Ishikawa (cell line): ENCODE results near the gene RPTOR.

Experiments used
- CEBPB ChIP-seq: IDR thresholded peaks from 2 replicates; pipeline ENCODE4 v1.6.1; 2012
- CREB1 ChIP-seq: IDR thresholded peaks from 2 replicates; pipeline ENCODE4 v1.6.1; 2012; ENCODE audit warnings: low read depth
- EGR1 ChIP-seq: IDR thresholded peaks from 2 replicates; pipeline ENCODE4 v1.6.1; 2012
- EP300 ChIP-seq: IDR thresholded peaks from 2 replicates; pipeline ENCODE4 v1.6.1; 2012; ENCODE audit warnings: borderline replicate concordance
- FOXM1 ChIP-seq: IDR thresholded peaks from 2 replicates; pipeline ENCODE4 v1.6.1; 2012; ENCODE audit warnings: low read depth, borderline replicate concordance
- MAX ChIP-seq: IDR thresholded peaks from 2 replicates; pipeline ENCODE4 v1.6.1; 2012
- NFIC ChIP-seq: IDR thresholded peaks from 2 replicates; pipeline ENCODE4 v1.6.1; 2012
- RAD21 ChIP-seq: IDR thresholded peaks from 2 replicates; pipeline ENCODE4 v1.6.1; 2012; ENCODE audit warnings: low read depth
- TAF1 ChIP-seq: IDR thresholded peaks from 2 replicates; pipeline ENCODE4 v1.6.1; 2012; ENCODE audit warnings: low read depth, mild to moderate bottlenecking
- TCF12 ChIP-seq: IDR thresholded peaks from 2 replicates; pipeline ENCODE4 v1.6.1; 2012; ENCODE audit warnings: low read depth
- TEAD4 ChIP-seq: IDR thresholded peaks from 2 replicates; pipeline ENCODE4 v1.6.1; 2012
- USF1 ChIP-seq: IDR thresholded peaks from 2 replicates; pipeline ENCODE4 v1.6.1; 2012
- YY1 ChIP-seq: IDR thresholded peaks from 2 replicates; pipeline ENCODE4 v1.6.1; 2012; ENCODE audit warnings: low read depth
- ZBTB7A ChIP-seq: IDR thresholded peaks from 2 replicates; pipeline ENCODE4 v1.6.1; 2012; ENCODE audit warnings: low read depth
- TF ChIP-seq, protein P1 (sequence below): IDR thresholded peaks from 2 replicates; pipeline ENCODE4 v1.6.1; 2012; ENCODE audit warnings: low read depth, mild to moderate bottlenecking

The RPTOR gene

GRCh38 chr17:80646328-80646727 lies 101.7 kb downstream of the RPTOR start:
- TF ChIP-seq EP300 (no peak), USF1 (no peak), NFIC (no peak), TCF12 (no peak), YY1 (no peak), TAF1 (no peak), ZBTB7A (no peak)

GRCh38 chr17:80647746-80648145 lies 103.1 kb downstream of the RPTOR start:
- TF ChIP-seq, protein P1, sequence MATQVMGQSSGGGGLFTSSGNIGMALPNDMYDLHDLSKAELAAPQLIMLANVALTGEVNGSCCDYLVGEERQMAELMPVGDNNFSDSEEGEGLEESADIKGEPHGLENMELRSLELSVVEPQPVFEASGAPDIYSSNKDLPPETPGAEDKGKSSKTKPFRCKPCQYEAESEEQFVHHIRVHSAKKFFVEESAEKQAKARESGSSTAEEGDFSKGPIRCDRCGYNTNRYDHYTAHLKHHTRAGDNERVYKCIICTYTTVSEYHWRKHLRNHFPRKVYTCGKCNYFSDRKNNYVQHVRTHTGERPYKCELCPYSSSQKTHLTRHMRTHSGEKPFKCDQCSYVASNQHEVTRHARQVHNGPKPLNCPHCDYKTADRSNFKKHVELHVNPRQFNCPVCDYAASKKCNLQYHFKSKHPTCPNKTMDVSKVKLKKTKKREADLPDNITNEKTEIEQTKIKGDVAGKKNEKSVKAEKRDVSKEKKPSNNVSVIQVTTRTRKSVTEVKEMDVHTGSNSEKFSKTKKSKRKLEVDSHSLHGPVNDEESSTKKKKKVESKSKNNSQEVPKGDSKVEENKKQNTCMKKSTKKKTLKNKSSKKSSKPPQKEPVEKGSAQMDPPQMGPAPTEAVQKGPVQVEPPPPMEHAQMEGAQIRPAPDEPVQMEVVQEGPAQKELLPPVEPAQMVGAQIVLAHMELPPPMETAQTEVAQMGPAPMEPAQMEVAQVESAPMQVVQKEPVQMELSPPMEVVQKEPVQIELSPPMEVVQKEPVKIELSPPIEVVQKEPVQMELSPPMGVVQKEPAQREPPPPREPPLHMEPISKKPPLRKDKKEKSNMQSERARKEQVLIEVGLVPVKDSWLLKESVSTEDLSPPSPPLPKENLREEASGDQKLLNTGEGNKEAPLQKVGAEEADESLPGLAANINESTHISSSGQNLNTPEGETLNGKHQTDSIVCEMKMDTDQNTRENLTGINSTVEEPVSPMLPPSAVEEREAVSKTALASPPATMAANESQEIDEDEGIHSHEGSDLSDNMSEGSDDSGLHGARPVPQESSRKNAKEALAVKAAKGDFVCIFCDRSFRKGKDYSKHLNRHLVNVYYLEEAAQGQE, result no peak
- TF ChIP-seq EGR1 (no peak), EP300 (no peak), FOXM1 (no peak), TAF1 (no peak), RAD21 (no peak)

DNA sequence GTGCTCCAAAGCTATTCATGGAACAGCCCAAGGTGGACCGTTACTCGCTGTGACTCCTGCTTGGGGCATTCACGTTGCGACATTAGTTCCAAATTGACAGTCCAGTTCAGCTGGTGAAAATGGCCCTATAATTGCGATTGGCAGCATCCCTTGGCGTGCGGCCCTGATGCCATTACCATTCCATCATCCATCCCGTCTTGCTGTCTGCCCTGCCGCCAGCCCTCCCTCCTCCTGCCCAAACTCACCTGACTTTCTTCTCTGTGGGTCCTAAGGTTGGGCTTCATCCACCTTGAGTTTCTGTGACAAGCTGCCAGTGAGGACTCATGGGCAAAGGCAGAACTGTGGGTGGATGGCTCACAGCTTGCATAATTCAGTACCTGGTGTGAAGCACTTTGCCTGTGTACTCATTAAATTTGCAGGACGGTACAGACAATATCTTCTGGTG lies 104.6 kb downstream of the RPTOR start:
- TF ChIP-seq FOXM1 (no peak), TAF1 (no peak), TEAD4 (no peak), RAD21 (no peak), YY1 (no peak), CEBPB (no peak), ZBTB7A (no peak), EGR1 (no peak), TCF12 (no peak), MAX (no peak), NFIC (no peak), EP300 (no peak), USF1 (no peak), CREB1 (no peak)
- TF ChIP-seq, protein P1, result no peak

DNA sequence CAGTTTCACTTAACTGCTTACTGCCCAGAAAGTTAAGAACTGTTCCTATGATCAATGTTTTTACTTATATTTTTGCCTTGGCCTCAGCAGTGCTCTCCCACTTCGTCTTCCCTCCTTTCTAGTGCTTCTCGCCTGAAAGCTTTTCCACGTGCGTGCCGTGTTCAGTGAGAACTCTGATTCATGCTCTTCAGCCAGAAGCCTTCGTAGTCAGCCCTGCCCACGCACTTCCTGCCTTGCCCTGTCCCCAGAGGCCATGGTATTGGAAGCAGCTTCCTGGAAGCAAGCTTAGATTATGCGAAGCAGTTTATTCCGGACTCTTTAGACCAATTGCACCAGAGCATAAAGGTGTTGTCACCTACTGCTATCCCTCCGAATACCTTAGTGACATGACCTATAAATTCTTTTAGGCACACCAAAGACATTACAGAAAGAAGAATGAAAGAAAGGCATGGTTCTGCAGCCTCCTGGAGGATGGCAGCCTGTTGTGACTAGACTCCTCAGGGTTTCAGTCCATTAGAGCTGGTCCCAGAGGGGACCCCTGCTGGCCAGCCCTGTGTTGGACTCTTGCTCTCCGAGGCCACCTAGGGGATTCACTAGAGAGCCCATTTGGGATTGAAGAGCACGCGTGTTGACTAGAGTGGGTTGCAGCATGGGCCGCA lies 105.2 kb downstream of the RPTOR start:
- TF ChIP-seq YY1, result no peak
- peak; percentile 47 for TF ChIP-seq RAD21

DNA sequence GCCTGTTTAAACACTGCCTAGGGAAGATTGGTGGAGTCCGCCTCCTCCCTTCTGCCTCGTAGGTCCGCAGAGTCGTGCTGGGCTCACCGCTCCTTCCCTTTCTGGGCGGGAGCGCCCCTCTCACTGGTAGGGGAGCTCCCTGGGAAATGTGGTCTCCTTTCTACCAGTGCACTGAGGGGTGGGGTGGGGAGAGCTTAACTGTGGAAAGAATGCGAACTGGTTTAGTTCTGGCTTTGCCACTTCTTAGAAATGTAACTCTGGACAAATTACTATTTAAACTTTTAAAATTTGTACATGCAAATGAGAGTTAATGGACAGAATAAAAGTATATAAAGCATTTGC lies 105.7 kb downstream of the RPTOR start:
- TF ChIP-seq FOXM1 (no peak), MAX (no peak), TAF1 (no peak), CEBPB (no peak), RAD21 (no peak), ZBTB7A (no peak), NFIC (no peak), YY1 (no peak), CREB1 (no peak), USF1 (no peak)

GRCh38 chr17:80650751-80651518 lies 106.3 kb downstream of the RPTOR start:
- no peak for TF ChIP-seq USF1
- no peak for TF ChIP-seq NFIC
- TF ChIP-seq RAD21, result no peak
- TF ChIP-seq, protein P1, result no peak
- TF ChIP-seq EGR1, result no peak
- no peak for TF ChIP-seq FOXM1
- TF ChIP-seq EP300, result no peak
- no peak for TF ChIP-seq CEBPB
- no peak for TF ChIP-seq CREB1
- no peak for TF ChIP-seq TAF1
- TF ChIP-seq YY1, result no peak
- TF ChIP-seq TEAD4, result no peak
- no peak for TF ChIP-seq ZBTB7A
